ENCODE results near the gene MYO16. TPM values are rescaled to one million over a fixed set of nuclear protein-coding genes. Genes with fewer than 3 reads are reported as not detected.
"Not testable (repeated sequence)": the region's sequence is repeated elsewhere in the genome, so short reads cannot be mapped to it uniquely, and the experiment has no call there.

The MYO16 gene
- polyA plus RNA-seq, 1 donor: 0.50 TPM

- no peak for DNase-seq
These were observed 445.0 kb downstream of the MYO16 start for GRCh38 chr13:109074436-109074835.

- no peak for DNase-seq
These were observed 445.4 kb downstream of the MYO16 start for GRCh38 chr13:109074853-109075252.

- DNase-seq: no peak
These were observed 458.7 kb downstream of the MYO16 start for GRCh38 chr13:109087916-109088623.

DNA sequence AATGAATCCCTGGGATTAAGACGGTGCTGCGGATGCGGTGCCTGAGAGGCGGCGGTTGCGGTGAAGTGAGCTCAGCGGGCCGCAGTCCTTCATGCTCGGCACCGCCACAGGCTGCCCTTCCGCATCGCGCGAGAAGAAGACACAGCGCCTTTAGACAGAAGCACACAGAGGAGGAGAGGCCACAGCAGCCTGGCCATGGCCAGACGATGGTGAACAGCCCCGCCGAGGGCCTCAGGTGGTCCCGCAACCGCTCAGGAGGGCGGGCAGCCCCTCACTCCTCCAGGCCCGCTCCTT lies 459.2 kb downstream of the MYO16 start:
- DNase-seq: no peak

- DNase-seq: no peak
These were observed 461.4 kb downstream of the MYO16 start for GRCh38 chr13:109090796-109091195.

DNA sequence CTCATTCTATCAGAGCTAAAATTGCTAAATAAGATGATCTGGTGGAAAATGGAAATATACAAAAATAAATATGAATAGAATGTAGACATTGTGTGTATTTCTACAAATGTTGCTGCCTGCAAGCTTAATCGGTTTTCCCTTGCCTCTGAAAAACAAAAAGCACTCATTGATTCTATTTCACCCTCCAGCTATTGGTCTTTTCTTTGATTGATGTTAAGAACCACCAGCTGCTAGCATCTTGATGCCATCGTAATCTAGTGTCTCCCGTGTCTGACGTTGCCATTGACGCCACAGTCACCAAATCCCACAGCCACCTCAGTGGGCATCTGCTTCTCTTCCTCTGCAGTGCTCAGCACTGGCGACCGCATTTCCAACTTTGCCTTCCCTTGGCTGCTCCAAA lies 461.8 kb downstream of the MYO16 start:
- no peak for DNase-seq

DNA sequence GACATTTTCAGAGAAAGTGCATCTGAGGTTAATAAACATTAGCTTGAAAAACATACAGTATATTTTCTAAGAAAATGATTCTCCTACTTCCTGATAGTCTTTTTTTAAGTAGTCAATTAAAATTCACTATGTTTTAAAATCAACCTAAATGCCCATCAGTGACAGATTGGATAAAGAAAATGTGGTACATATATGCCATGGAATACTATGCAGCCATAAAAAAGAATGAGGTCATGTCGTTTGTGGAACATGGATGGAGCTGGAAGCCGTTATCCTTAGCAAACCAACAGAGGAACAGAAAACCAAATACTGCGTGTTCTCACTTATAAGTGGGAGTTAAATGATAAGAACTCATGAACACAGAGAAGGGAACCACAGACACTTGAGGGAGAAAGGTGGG lies 462.8 kb downstream of the MYO16 start:
- not testable (repeated sequence) for DNase-seq

- no peak for DNase-seq
These were observed 464.6 kb downstream of the MYO16 start for GRCh38 chr13:109093998-109094397.

DNA sequence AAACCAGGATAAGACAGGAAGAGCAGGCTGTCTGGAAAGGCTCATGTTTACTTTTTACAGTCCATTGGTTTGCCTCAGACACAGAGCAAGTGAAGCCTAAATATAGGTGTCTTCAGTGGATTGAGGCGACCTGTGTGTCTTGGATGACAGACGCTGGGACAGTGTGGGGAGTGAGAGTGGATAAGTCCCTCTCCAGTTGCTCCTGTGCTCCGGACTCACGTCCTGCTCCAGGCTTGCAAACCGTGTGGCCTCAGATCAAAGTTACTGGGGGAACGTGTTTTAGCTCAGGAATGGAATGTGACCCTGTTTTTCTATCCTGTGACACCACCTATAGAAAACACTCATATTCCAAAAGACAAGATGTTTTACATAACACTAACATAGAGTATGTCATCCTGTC lies 465.7 kb downstream of the MYO16 start:
- DNase-seq: no peak

GRCh38 chr13:109096101-109096500 lies 466.7 kb downstream of the MYO16 start:
- DNase-seq: no peak

DNA sequence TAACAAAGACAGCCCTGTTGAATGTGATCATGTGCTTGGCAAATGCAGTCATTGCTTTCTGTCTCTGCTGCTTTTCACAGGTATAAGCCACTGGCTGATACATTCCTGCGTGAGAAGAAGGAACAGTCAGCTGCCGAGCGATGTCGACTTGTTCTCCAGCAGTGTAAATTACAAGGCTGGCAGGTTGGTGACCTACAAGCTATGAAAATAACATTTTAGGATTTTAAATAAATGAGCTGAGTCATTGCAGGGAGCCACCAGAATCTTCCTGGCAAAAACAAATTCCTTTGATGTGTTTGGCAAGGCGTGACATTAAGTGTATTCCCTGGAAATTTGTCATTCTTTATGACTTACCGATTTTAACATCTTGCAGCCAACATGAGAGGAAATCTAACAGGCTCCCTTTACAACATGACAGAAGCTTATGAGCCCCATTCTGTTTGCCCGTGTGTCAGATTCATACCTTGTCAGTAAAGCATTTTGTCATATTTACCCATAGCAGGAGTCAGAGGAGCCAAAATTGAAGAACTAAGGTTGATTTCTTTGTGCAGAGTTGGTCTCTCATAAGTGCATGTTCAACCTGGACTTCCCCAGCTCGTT lies 471.4 kb downstream of the MYO16 start:
- no peak for DNase-seq

- DNase-seq: no peak
These were observed 472.2 kb downstream of the MYO16 start for GRCh38 chr13:109101550-109102144.

DNA sequence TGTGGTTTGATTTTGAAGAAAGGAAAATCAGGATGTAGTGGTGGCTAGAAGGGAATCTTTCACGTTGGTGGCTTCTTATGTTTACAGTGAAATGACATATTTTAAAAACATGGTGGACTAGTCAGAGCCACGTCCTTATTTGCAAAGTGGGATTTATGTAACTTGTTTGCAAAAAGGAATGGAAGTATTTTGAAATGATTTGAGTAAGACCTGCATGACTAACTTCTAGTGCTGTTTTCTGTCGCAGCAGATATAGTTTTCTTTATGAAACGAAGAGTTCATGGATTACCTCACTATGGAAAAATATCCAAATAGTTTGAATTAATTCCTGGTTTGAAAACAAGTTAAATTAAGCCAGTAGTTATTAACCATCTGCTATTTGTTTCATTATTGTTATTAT lies 476.5 kb downstream of the MYO16 start:
- DNase-seq: no peak

GRCh38 chr13:109110159-109110558 lies 480.7 kb downstream of the MYO16 start:
- no peak for DNase-seq

DNA sequence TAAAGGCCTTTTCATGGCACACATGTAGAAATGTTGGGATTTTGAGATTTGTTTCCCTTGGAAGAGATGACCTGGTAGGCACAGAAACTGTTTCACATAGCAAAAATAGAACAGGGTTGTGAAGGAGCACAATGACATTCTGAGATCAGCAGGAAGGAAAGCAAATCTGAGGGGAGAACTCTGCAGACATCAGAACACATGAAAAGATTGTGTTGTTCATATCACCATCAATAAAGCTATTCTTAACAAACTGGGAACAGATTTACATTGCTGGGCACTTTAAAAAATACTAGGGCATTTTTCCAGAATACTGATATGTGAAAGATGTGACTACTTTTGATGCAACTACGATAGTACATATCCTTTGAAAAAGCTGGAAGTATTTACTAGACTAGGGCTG lies 481.7 kb downstream of the MYO16 start:
- no peak for DNase-seq

- DNase-seq: no peak
These were observed 484.0 kb downstream of the MYO16 start for GRCh38 chr13:109113427-109113826.

GRCh38 chr13:109114162-109114561 lies 484.8 kb downstream of the MYO16 start:
- no peak for DNase-seq

DNA sequence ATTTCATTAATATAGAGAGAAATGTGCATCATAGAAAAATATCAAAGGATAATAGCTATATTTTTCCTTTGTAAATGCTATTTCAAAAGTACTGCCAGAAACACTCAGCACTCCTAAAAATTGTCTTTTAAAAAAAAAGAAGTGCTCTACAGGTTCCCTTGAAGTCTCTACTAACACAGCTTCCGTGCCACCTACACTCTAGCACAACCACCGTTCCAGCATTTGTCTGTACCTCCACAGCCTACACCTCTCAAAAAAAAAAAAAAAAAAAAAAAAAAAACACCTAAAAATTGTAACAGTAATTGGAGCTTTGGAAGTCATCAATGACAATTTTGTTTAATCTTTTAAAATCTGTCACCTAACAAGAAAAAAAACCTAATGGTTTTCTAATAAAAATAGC lies 485.6 kb downstream of the MYO16 start:
- DNase-seq: no peak

DNA sequence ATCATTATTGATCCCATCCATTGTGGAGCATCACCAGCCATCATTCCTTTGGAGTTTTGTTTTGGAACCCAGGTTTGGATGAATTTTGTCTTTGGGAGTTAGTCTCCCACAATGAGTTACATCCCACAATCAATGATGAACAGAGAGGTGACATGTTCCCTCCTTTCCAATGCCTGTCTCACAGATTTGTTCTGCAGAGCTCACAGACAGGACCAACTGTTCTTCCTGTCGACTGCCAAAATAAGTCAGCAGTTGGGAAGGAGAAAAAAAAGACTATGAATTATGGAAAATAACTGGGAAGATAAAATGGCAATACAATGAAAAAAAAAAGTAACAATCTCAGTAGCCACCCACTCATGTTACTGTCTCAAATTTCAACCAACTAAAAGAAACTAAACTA lies 489.1 kb downstream of the MYO16 start:
- no peak for DNase-seq

- no peak for DNase-seq
These were observed 490.5 kb downstream of the MYO16 start for GRCh38 chr13:109119896-109120295.

DNA sequence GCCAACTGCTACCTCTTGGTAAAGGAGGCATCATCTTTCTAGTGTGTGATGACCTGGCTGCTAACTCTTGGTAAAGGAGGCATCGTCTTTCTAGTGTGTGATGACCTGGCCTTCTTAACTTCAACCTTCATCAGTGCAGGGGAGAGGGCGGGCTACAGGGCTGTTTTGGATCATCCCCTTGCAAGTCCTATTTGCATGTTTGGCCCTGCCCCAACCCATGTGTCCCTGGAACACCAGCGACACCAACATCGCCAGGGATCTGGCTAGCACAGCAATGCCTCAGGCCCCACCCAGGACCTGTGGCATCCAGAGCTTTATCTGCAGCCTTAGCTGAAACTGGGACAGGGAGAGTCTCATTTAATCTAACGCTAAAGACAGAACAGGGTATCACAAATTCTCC lies 492.4 kb downstream of the MYO16 start:
- no peak for DNase-seq

- no peak for DNase-seq
These were observed 494.6 kb downstream of the MYO16 start for GRCh38 chr13:109123971-109124370.

DNA sequence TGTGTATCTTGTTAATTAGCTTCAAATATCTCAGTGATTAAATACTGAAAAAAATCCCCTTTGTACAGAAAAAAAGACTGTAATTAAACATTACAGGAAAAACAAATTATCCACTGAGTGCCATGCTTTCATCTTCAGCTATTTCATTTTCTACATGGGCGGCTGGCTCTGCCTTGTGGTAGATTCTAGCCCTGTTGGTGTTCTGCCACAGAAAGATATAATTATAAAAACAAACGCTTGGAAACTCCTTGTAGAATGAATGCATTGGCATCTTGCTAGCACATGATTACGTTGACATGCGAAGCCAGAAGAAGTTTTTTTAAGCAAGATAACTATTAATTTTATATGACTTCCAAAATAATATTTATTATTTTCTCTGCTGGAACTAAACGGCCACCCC lies 496.8 kb downstream of the MYO16 start:
- no peak for DNase-seq
